Right atrium auricular region (tissue), 2 donors: ENCODE data around the gene ARHGEF10L. TPM values are rescaled to one million over a fixed set of nuclear protein-coding genes. Genes with fewer than 3 reads are reported as not detected.

Experiments
- DNase-seq: peaks from one replicate; pipeline ENCODE4 v3.0.0-alpha.2; 2019; ENCODE audit warnings: low spot score
- H3K27ac ChIP-seq, 2 donors: fragments of 200-600 bp; sonication (generic); 1 replicate in 1 of 2; 2 replicates in 1 of 2; pipeline ENCODE4 v1.5.1; 2016 to 2019
- H3K27me3 ChIP-seq, 2 donors: fragments of 200-600 bp; sonication (generic); one replicate each; pipeline versions ENCODE4 v1.5.1 to v1.6.0; 2017 to 2019
- H3K36me3 ChIP-seq: fragments of 200-600 bp; sonication (generic); one replicate; pipeline ENCODE4 v1.5.1; 2016
- H3K4me1 ChIP-seq, 2 donors: fragments of 200-600 bp; sonication (generic); one replicate each; pipeline versions ENCODE4 v1.5.1 to v1.6.0; 2017 to 2019
- H3K4me3 ChIP-seq, 2 donors: fragments of 200-600 bp; sonication (generic); 1 replicate in 1 of 2; 2 replicates in 1 of 2; pipeline ENCODE4 v1.5.1; 2017 to 2019; ENCODE audit warnings: mild to moderate bottlenecking in 1 of 2, moderate library complexity in 1 of 2
- H3K9me3 ChIP-seq, 2 donors: fragments of 200-600 bp; sonication (generic); one replicate each; pipeline ENCODE4 v1.5.1; 2019
- total RNA-seq, 2 donors: library from RNA; depleted of rRNA; stranded (reverse); fragments of >200 nt; gene quantifications; one replicate each; pipeline ENCODE4 v1.1.0, GENCODE V29; 2016
- TF ChIP-seq, protein P1 (sequence below), 2 donors: fragments of 200-600 bp; sonication (generic); IDR thresholded peaks; one replicate each; pipeline ENCODE4 v1.5.1; 2019; ENCODE audit warnings: antibody characterized with exemption in 2 of 2

ARHGEF10L gene
- total RNA-seq, 2 donors from 2014 or later = 49.3 to 52.2 TPM

GRCh38 chr1:17596651-17597509 lies 57.4 kb downstream of the ARHGEF10L start:
- peaks cover 4% of the 10 kb centered on the region for H3K36me3 ChIP-seq
- TF ChIP-seq, protein P1, sequence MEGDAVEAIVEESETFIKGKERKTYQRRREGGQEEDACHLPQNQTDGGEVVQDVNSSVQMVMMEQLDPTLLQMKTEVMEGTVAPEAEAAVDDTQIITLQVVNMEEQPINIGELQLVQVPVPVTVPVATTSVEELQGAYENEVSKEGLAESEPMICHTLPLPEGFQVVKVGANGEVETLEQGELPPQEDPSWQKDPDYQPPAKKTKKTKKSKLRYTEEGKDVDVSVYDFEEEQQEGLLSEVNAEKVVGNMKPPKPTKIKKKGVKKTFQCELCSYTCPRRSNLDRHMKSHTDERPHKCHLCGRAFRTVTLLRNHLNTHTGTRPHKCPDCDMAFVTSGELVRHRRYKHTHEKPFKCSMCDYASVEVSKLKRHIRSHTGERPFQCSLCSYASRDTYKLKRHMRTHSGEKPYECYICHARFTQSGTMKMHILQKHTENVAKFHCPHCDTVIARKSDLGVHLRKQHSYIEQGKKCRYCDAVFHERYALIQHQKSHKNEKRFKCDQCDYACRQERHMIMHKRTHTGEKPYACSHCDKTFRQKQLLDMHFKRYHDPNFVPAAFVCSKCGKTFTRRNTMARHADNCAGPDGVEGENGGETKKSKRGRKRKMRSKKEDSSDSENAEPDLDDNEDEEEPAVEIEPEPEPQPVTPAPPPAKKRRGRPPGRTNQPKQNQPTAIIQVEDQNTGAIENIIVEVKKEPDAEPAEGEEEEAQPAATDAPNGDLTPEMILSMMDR (IDR thresholded peaks at IDR 0.05) = no peak
- no peak for DNase-seq
- peaks cover 0 to 54% of the 10 kb centered on the region in 2 donors for H3K4me1 ChIP-seq
- H3K27ac ChIP-seq = peak overlapping the region; percentile 29
- H3K9me3 ChIP-seq = no peaks in the 10 kb centered on the region
- no peaks in the 10 kb centered on the region for H3K27me3 ChIP-seq
- H3K4me3 ChIP-seq = no peak overlapping the region

DNA sequence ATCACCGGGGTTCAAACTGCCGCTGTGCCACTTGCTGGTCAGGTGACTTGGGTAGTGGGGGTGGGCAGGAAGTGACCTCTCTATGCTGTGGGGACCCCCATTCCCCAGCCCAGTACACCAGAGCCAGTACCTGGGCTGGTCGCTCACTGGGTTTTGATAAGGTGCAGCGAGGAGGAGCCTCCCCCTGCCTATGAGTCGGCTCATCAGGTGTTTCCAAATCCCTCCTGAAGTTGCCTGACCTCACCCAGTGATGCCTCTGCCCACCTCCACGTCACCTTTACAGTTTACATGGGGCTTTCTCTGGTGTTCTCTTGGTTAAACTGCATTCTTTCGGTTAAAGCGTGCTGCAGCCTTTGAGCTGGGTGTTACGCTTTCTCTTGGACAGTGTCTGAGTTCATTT lies 58.2 kb downstream of the ARHGEF10L start:
- H3K4me3 ChIP-seq = no peak overlapping the region
- H3K27ac ChIP-seq = no peak overlapping the region
- DNase-seq = no peak
- H3K4me1 ChIP-seq = peaks cover 0 to 46% of the 10 kb centered on the region in 2 donors
- TF ChIP-seq, protein P1 (IDR thresholded peaks at IDR 0.05) = no peak
- no peaks in the 10 kb centered on the region for H3K27me3 ChIP-seq
- H3K36me3 ChIP-seq = peaks cover 4% of the 10 kb centered on the region
- no peaks in the 10 kb centered on the region for H3K9me3 ChIP-seq

DNA sequence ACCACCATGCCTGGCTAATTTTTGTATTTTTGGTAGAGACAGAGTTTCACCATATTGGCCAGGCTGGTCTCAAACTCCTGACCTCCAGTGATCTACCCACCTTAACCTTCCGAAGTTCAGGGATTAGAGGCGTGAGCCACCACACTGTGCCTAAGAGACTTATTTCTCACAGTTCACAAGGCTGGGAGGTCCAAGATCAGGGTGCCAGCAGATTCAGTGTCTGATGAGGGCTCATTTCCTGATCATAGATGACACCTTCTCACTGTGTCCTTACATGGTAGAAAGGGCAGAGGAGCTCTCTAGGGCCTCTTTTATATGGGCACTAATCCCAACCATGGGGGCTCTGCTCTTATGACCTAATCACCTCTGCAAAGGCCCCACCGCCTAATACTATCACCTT lies 58.8 kb downstream of the ARHGEF10L start:
- Histone ChIP-seq H3K9me3 (no peaks in the 10 kb centered on the region), H3K27ac (no peak overlapping the region), H3K4me3 (no peak overlapping the region), H3K4me1 (peaks cover 0 to 40% of the 10 kb centered on the region in 2 donors), H3K27me3 (no peaks in the 10 kb centered on the region), H3K36me3 (peaks cover 1% of the 10 kb centered on the region)
- TF ChIP-seq, protein P1 (IDR thresholded peaks at IDR 0.05) = no peak
- DNase-seq = no peak

DNA sequence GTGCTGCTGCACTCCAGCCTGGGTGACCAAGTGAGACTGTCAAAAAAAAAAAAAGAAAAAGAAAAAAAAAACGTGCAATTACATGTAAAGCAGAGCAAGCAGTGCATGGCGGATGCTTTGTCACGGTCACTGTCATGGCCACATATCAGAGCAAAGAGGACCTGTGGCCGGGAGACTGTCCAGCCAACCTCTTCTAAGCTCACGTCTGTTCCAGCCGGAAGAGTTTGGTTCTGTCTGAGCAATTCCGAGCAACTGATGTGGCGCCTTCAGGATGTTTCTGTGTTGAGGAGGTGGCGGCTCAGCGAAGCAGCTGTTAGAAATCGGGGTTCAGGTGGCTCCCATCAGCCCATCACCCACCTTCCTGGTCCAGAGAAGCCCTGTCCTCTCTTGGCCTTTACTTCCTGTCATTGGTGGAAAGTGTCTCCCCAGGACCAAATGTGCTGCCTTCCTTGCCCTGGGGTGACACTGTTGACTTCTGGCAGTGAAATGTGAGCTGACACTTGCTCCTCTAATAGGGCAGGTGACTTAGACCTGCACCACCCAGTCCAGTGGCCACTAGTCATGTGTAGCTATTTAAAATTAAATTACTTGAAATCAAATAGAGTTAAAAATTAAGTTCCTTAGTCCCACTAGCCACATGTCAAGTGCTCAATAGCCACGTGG lies 59.9 kb downstream of the ARHGEF10L start:
- Histone ChIP-seq H3K4me1 (peaks cover 0 to 29% of the 10 kb centered on the region in 2 donors), H3K36me3 (no peaks in the 10 kb centered on the region), H3K9me3 (no peaks in the 10 kb centered on the region), H3K27me3 (no peaks in the 10 kb centered on the region), H3K4me3 (no peak overlapping the region), H3K27ac (no peak overlapping the region)
- no peak for DNase-seq
- TF ChIP-seq, protein P1 (IDR thresholded peaks at IDR 0.05) = no peak

- TF ChIP-seq, protein P1 (IDR thresholded peaks at IDR 0.05) = no peak
- H3K36me3 ChIP-seq = no peaks in the 10 kb centered on the region
- no peaks in the 10 kb centered on the region for H3K9me3 ChIP-seq
- no peak overlapping the region for H3K4me3 ChIP-seq
- no peak overlapping the region for H3K27ac ChIP-seq
- H3K4me1 ChIP-seq = peaks cover 0 to 29% of the 10 kb centered on the region in 2 donors
- no peaks in the 10 kb centered on the region for H3K27me3 ChIP-seq
- DNase-seq = no peak
These were observed 60.4 kb downstream of the ARHGEF10L start for GRCh38 chr1:17599954-17600300.
